Panc1 (cell line): Measurements from ENCODE around the gene ZNF160. TPM values are rescaled to one million over a fixed set of nuclear protein-coding genes. Genes with fewer than 3 reads are reported as not detected.

ENCODE experiments used
- ATAC-seq: fragments of 200-7000 bp; cut with Tn5 transposase; 2 replicates; pipeline ENCODE4 v1.9.1; 2020; ENCODE audit warnings: mild to moderate bottlenecking, moderate library complexity
- BruUV-seq: library from RNA; stranded (reverse); fragments of 400-500 nt; replicated peaks from 2 replicates; lab custom pipeline; 2021; lab: Mats Ljungman, UMichigan
- CTCF ChIA-PET: fragments of 300-600 bp; sonication (Branson Sonifier 250); formaldehyde crosslinking; loops from one replicate; lab custom pipeline; 2022; ENCODE audit warnings: antibody characterized with exemption; lab: Charles Lee
- POLR2A ChIA-PET: fragments of 300-600 bp; sonication (Branson Sonifier 250); formaldehyde crosslinking; loops from one replicate; lab custom pipeline; 2022; ENCODE audit warnings: antibody characterized with exemption; lab: Charles Lee
- DNase-seq: peaks from one replicate; pipeline ENCODE4 v3.0.0-alpha.2; 2010; ENCODE audit warnings: low read depth, low spot score
- H3K27ac ChIP-seq: 2 replicates; pipeline ENCODE4 v1.5.1; 2011; ENCODE audit warnings: mild to moderate bottlenecking, low read length, inconsistent platforms
- H3K27me3 ChIP-seq: fragments of 200-500 bp; sonication (Bioruptor generic); 2 replicates; pipeline ENCODE4 v1.6.0; 2014; ENCODE audit warnings: low read length, inconsistent platforms; ENCODE audit not compliant: control insufficient read depth, insufficient read depth
- H3K36me3 ChIP-seq: fragments of 200-500 bp; sonication (Bioruptor generic); 2 replicates; pipeline ENCODE4 v1.5.1; 2014; ENCODE audit warnings: inconsistent platforms, mild to moderate bottlenecking, low read length, moderate library complexity; ENCODE audit not compliant: control insufficient read depth, insufficient read depth
- H3K4me1 ChIP-seq: 2 replicates; pipeline ENCODE4 v1.5.1; 2011; ENCODE audit warnings: inconsistent platforms, mild to moderate bottlenecking, low read length, moderate library complexity; ENCODE audit not compliant: control insufficient read depth, insufficient read depth
- H3K4me3 ChIP-seq, 2 experiments: 2 replicates each; pipeline ENCODE4 v1.5.1; 2011 to 2012; ENCODE audit warnings: low read depth in 2 of 2, low read length in 2 of 2, mild to moderate bottlenecking in 2 of 2, inconsistent platforms in 1 of 2, moderate library complexity in 1 of 2
- H3K9me3 ChIP-seq: fragments of 200-500 bp; sonication (Bioruptor generic); 2 replicates; pipeline ENCODE4 v1.5.1; 2014; ENCODE audit warnings: low read depth, mild to moderate bottlenecking, inconsistent platforms, low read length, moderate library complexity; ENCODE audit not compliant: control insufficient read depth, insufficient read depth
- CTCF ChIP-seq: fragments of 450-650 bp; IDR thresholded peaks from 2 replicates; pipeline ENCODE4 v1.5.1; 2017; ENCODE audit warnings: mild to moderate bottlenecking
- POLR2AphosphoS5 ChIP-seq: IDR thresholded peaks from 2 replicates; pipeline ENCODE4 v1.6.1; 2012; ENCODE audit warnings: mild to moderate bottlenecking, low read depth, low read length, moderate library complexity
- REST ChIP-seq, 2 experiments: IDR thresholded peaks; 2 replicates each; pipeline ENCODE4 v1.6.1; 2011 to 2012; ENCODE audit warnings: low read depth in 2 of 2, control low read depth in 1 of 2, low read length in 1 of 2, mild to moderate bottlenecking in 1 of 2, moderate library complexity in 1 of 2; ENCODE audit not compliant: insufficient read depth in 1 of 2
- SIN3A ChIP-seq: IDR thresholded peaks from 2 replicates; pipeline ENCODE4 v1.6.1; 2012; ENCODE audit warnings: low read depth, mild to moderate bottlenecking, low read length, moderate library complexity, borderline replicate concordance; ENCODE audit not compliant: insufficient read depth
- TCF7L2 ChIP-seq: IDR thresholded peaks from 2 replicates; pipeline ENCODE4 v1.6.1; 2011; ENCODE audit warnings: mild to moderate bottlenecking, low read depth, low read length, inconsistent platforms
- in situ Hi-C: cut with HindIII; loops from 2 replicates; pipeline ENCODE4 v1.10.0; 2016; ENCODE audit warnings: low sequenced_read_pairs, low pct_unique_long_range_greater_than_20kb
- intact Hi-C: fragments of 100-400 bp; cut with micrococcal nuclease; formaldehyde crosslinking; loops from one replicate; pipeline ENCODE4 v1.10.0; 2022; ENCODE audit not compliant: unreplicated experiment
- total RNA-seq: library from RNA; stranded (reverse); gene quantifications from one replicate; pipeline ENCODE4 v1.2.1, GENCODE V29; 2021; ENCODE audit not compliant: unreplicated experiment

ZNF160 gene
- total RNA-seq, 1 experiment from 2014 or later = 29.1 TPM

DNA sequence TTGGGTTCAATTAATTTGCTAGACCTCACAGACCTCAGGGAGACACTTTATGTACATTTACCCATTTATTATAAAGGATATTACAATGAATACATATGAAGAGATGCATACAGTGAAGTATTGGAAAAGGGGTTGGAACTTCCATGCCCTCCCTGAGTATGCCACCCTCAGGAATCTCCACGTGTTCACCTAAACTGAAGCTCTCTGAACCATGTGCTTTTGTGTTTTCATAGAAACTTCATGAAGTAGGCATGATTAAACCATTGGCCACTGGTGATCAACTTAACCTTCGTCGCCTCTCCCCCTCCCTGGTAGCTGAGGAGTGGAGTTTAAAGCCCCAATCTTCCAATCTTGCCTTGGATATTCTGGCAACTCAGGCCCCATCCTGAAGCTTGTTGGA, 20.3 kb downstream of the ZNF160 start:
- in situ Hi-C loops (no loop called here), intact Hi-C loops (no loop called here)
- no peaks in the 10 kb centered on the region for H3K27me3 ChIP-seq
- H3K9me3 ChIP-seq = peaks cover 4% of the 10 kb centered on the region; the same call in 1 of the 2 replicates
- TF ChIP-seq CTCF (no peak), TCF7L2 (no peak), SIN3A (no peak), POLR2AphosphoS5 (no peak), REST (IDR thresholded peaks at IDR 0.05; ENCODE audit: insufficient read depth in 1 of 2, low read depth in 2 of 2, low read length in 1 of 2) (no peak)
- no peak overlapping the region for H3K27ac ChIP-seq
- ChIA-PET CTCF (no interaction called here), POLR2A (no interaction called here)
- H3K4me1 ChIP-seq = no peaks in the 10 kb centered on the region
- ATAC-seq (no peak), DNase-seq (no peak)
- peaks cover 4% of the 10 kb centered on the region; the same call in 1 of the 2 replicates for H3K36me3 ChIP-seq
- no peak overlapping the region for H3K4me3 ChIP-seq
- no TSS peak for BruUV-seq

DNA sequence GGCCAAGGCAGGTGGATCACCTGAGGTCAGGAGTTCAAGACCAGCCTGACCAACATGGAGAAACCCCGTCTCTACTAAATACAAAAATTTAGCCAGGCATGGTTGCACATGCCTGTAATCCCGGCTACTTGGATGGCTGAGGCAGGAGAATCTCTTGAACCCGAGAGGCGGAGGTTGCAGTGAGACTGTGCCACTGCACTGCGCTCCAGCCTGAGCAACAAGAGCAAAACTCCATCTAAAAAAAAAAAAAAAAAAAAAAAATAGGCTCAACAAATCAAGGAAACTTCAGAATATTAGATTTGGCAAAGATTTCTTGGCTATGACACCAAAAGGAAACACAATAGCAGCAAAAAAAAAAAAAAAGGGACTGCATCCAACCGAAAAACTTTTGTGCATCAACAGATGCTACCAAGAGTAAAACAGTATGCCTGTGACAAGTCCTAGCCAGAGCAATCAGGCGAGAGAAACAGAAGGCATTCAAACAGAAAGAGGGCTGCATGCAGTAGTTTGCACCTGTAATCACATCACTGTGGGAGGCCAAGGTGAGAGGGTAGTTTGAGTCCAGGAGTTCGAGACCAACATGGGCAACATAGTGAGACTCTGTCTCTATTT, 23.8 kb downstream of the ZNF160 start:
- Histone ChIP-seq H3K9me3 (peaks cover 18% of the 10 kb centered on the region; the same call in 1 of the 2 replicates), H3K27me3 (no peaks in the 10 kb centered on the region), H3K4me3 (no peak overlapping the region), H3K36me3 (peaks cover 5% of the 10 kb centered on the region; the same call in 1 of the 2 replicates), H3K27ac (no peak overlapping the region), H3K4me1 (no peaks in the 10 kb centered on the region)
- no peak for ATAC-seq
- intact Hi-C loops = no loop called here
- no TSS peak for BruUV-seq
- DNase-seq = no peak
- in situ Hi-C loops = no loop called here
- POLR2A ChIA-PET = no interaction called here
- TF ChIP-seq REST (IDR thresholded peaks at IDR 0.05; ENCODE audit: insufficient read depth in 1 of 2, low read depth in 2 of 2, low read length in 1 of 2) (no peak), SIN3A (no peak), POLR2AphosphoS5 (no peak), TCF7L2 (no peak), CTCF (no peak)
- CTCF ChIA-PET = no interaction called here
